ENCODE measurements around the gene MIS12. TPM values are rescaled to one million over a fixed set of nuclear protein-coding genes. Genes with fewer than 3 reads are reported as not detected.

MIS12 gene
- total and polyA plus RNA-seq, 3 experiments from 2014 or later: 21.7 to 48.1 (median 47.3) TPM

GRCh38 chr17:5464717-5465507 is 21.5 kb upstream of the MIS12 start:
- DNase-seq: no peak
- ChIA-PET CTCF (no interaction called here), POLR2A (no interaction called here)
- no peaks in the 10 kb centered on the region for H3K36me3 ChIP-seq (ENCODE audit: insufficient read depth, low read length)
- H3K4me3 ChIP-seq (ENCODE audit: low read length): no peak overlapping the region
- H3K27me3 ChIP-seq (ENCODE audit: insufficient read depth, low read length, poor library complexity, severe bottlenecking): no peaks in the 10 kb centered on the region
- peaks cover 13% of the 10 kb centered on the region for H3K4me1 ChIP-seq (ENCODE audit: insufficient read depth, low read length)
- Mint-ChIP-seq H3K4me3 (peak overlapping the region in 1 of 7 donors; percentile 19), H3K4me1 (peaks cover 35 to 42% (median 41%) of the 10 kb centered on the region in 3 donors), H3K27me3 (no peaks in the 10 kb centered on the region), H3K9me3 (no peaks in the 10 kb centered on the region), H3K27ac (peak overlapping the region in 2 of 8 donors; percentile 5 to 38), H3K36me3 (peaks cover 4 to 30% (median 13%) of the 10 kb centered on the region in 3 donors)
- H3K27ac ChIP-seq (ENCODE audit: low read depth, low read length): no peak overlapping the region
- H3K9me3 ChIP-seq (ENCODE audit: low read length): no peaks in the 10 kb centered on the region

- H3K4me1 ChIP-seq (ENCODE audit: insufficient read depth, low read length): peaks cover 13% of the 10 kb centered on the region
- H3K9me3 ChIP-seq (ENCODE audit: low read length): no peaks in the 10 kb centered on the region
- Mint-ChIP-seq H3K9me3 (no peaks in the 10 kb centered on the region), H3K36me3 (peaks cover 0 to 17% (median 9%) of the 10 kb centered on the region in 3 donors), H3K27me3 (no peaks in the 10 kb centered on the region), H3K4me1 (peaks cover 35 to 46% (median 44%) of the 10 kb centered on the region in 3 donors), H3K27ac (peak overlapping the region in 1 of 8 donors; percentile 47), H3K4me3 (peak overlapping the region in 2 of 7 donors; percentile 14 to 95)
- DNase-seq: no peak
- H3K27ac ChIP-seq (ENCODE audit: low read depth, low read length): no peak overlapping the region
- H3K36me3 ChIP-seq (ENCODE audit: insufficient read depth, low read length): no peaks in the 10 kb centered on the region
- no peak overlapping the region for H3K4me3 ChIP-seq (ENCODE audit: low read length)
- ChIA-PET POLR2A (no interaction called here), CTCF (no interaction called here)
- H3K27me3 ChIP-seq (ENCODE audit: insufficient read depth, low read length, poor library complexity, severe bottlenecking): no peaks in the 10 kb centered on the region
Observed at GRCh38 chr17:5466295-5466694, 20.1 kb upstream of the MIS12 start.

GRCh38 chr17:5467416-5467815 is 18.9 kb upstream of the MIS12 start:
- Histone ChIP-seq H3K9me3 (ENCODE audit: low read length) (no peaks in the 10 kb centered on the region), H3K27ac (ENCODE audit: low read depth, low read length) (no peak overlapping the region), H3K4me1 (ENCODE audit: insufficient read depth, low read length) (peaks cover 13% of the 10 kb centered on the region), H3K4me3 (ENCODE audit: low read length) (peak overlapping the region; percentile 69), H3K27me3 (ENCODE audit: insufficient read depth, low read length, poor library complexity, severe bottlenecking) (no peaks in the 10 kb centered on the region), H3K36me3 (ENCODE audit: insufficient read depth, low read length) (no peaks in the 10 kb centered on the region)
- Mint-ChIP-seq H3K36me3 (peaks cover 0 to 22% (median 10%) of the 10 kb centered on the region in 3 donors), H3K9me3 (no peaks in the 10 kb centered on the region), H3K4me1 (peaks cover 35 to 46% (median 44%) of the 10 kb centered on the region in 3 donors), H3K4me3 (peak overlapping the region; percentile 83 to 95 (median 87)), H3K27ac (peak overlapping the region; percentile 3 to 91 (median 66)), H3K27me3 (no peaks in the 10 kb centered on the region)
- no peak for DNase-seq
- ChIA-PET POLR2A (no interaction called here), CTCF (interaction anchor here (1.4 kb wide), 1 partner anchor 28 kb away, joined by 4 read pairs; the partner anchor contains the start of gene C1QBP)

- Mint-ChIP-seq H3K4me3 (peak overlapping the region; percentile 83 to 95 (median 87)), H3K36me3 (peaks cover 0 to 23% (median 9%) of the 10 kb centered on the region in 3 donors), H3K27ac (peak overlapping the region; percentile 3 to 91 (median 66)), H3K27me3 (no peaks in the 10 kb centered on the region), H3K9me3 (no peaks in the 10 kb centered on the region), H3K4me1 (peaks cover 35 to 46% (median 44%) of the 10 kb centered on the region in 3 donors)
- Histone ChIP-seq H3K27me3 (ENCODE audit: insufficient read depth, low read length, poor library complexity, severe bottlenecking) (no peaks in the 10 kb centered on the region), H3K27ac (ENCODE audit: low read depth, low read length) (peak overlapping the region; percentile 62), H3K4me3 (ENCODE audit: low read length) (peak overlapping the region; percentile 69), H3K4me1 (ENCODE audit: insufficient read depth, low read length) (peaks cover 13% of the 10 kb centered on the region), H3K36me3 (ENCODE audit: insufficient read depth, low read length) (no peaks in the 10 kb centered on the region), H3K9me3 (ENCODE audit: low read length) (no peaks in the 10 kb centered on the region)
- CTCF ChIA-PET: interaction anchor here (1.0 to 1.4 kb wide), 2 partner anchors 27 to 29 kb away, joined by 4 read pairs; partner anchors contain the start of gene C1QBP
- DNase-seq: peak in 2 of 5 donors; percentile 1 to 21
- POLR2A ChIA-PET: interaction anchor here (1.4 to 1.5 kb wide), 2 partner anchors 18 to 29 kb away, joined by 5 to 14 read pairs; partner anchors contain the start of genes C1QBP, DERL2 and MIS12
Observed at GRCh38 chr17:5468075-5468473, 18.3 kb upstream of the MIS12 start.

- Mint-ChIP-seq H3K27me3 (no peaks in the 10 kb centered on the region), H3K9me3 (no peaks in the 10 kb centered on the region), H3K27ac (no peak overlapping the region), H3K36me3 (peaks cover 11 to 57% (median 18%) of the 10 kb centered on the region in 3 donors), H3K4me1 (peaks cover 16 to 29% (median 26%) of the 10 kb centered on the region in 3 donors), H3K4me3 (no peak overlapping the region)
- Histone ChIP-seq H3K9me3 (ENCODE audit: low read length) (no peaks in the 10 kb centered on the region), H3K27me3 (ENCODE audit: insufficient read depth, low read length, poor library complexity, severe bottlenecking) (no peaks in the 10 kb centered on the region), H3K27ac (ENCODE audit: low read depth, low read length) (no peak overlapping the region), H3K4me3 (ENCODE audit: low read length) (no peak overlapping the region), H3K36me3 (ENCODE audit: insufficient read depth, low read length) (peaks cover 20% of the 10 kb centered on the region), H3K4me1 (ENCODE audit: insufficient read depth, low read length) (peaks cover 4% of the 10 kb centered on the region)
- no peak for DNase-seq
- ChIA-PET CTCF (no interaction called here), POLR2A (no interaction called here)
Observed at GRCh38 chr17:5472511-5472910, 13.9 kb upstream of the MIS12 start.

- Histone ChIP-seq H3K4me3 (ENCODE audit: low read length) (no peak overlapping the region), H3K36me3 (ENCODE audit: insufficient read depth, low read length) (peaks cover 34% of the 10 kb centered on the region), H3K27ac (ENCODE audit: low read depth, low read length) (no peak overlapping the region), H3K9me3 (ENCODE audit: low read length) (no peaks in the 10 kb centered on the region), H3K4me1 (ENCODE audit: insufficient read depth, low read length) (no peaks in the 10 kb centered on the region), H3K27me3 (ENCODE audit: insufficient read depth, low read length, poor library complexity, severe bottlenecking) (no peaks in the 10 kb centered on the region)
- CTCF ChIA-PET: no interaction called here
- Mint-ChIP-seq H3K36me3 (peaks cover 11 to 67% (median 21%) of the 10 kb centered on the region in 3 donors), H3K27ac (peak overlapping the region in 3 of 8 donors; percentile 9 to 58 (median 10)), H3K4me1 (peaks cover 10 to 28% (median 23%) of the 10 kb centered on the region in 3 donors), H3K9me3 (no peaks in the 10 kb centered on the region), H3K27me3 (no peaks in the 10 kb centered on the region), H3K4me3 (no peak overlapping the region)
- no peak for DNase-seq
- POLR2A ChIA-PET: no interaction called here
Observed at GRCh38 chr17:5473906-5474305, 12.5 kb upstream of the MIS12 start.

GRCh38 chr17:5478992-5479391 is 7.4 kb upstream of the MIS12 start:
- Mint-ChIP-seq H3K9me3 (no peaks in the 10 kb centered on the region), H3K27me3 (no peaks in the 10 kb centered on the region), H3K27ac (no peak overlapping the region), H3K4me3 (no peak overlapping the region), H3K4me1 (peaks cover 26 to 58% (median 40%) of the 10 kb centered on the region in 3 donors), H3K36me3 (peaks cover 15 to 92% (median 26%) of the 10 kb centered on the region in 3 donors)
- POLR2A ChIA-PET: no interaction called here
- Histone ChIP-seq H3K27me3 (ENCODE audit: insufficient read depth, low read length, poor library complexity, severe bottlenecking) (no peaks in the 10 kb centered on the region), H3K9me3 (ENCODE audit: low read length) (no peaks in the 10 kb centered on the region), H3K4me3 (ENCODE audit: low read length) (no peak overlapping the region), H3K27ac (ENCODE audit: low read depth, low read length) (no peak overlapping the region), H3K4me1 (ENCODE audit: insufficient read depth, low read length) (peaks cover 4% of the 10 kb centered on the region), H3K36me3 (ENCODE audit: insufficient read depth, low read length) (peaks cover 72% of the 10 kb centered on the region)
- DNase-seq: no peak
- CTCF ChIA-PET: no interaction called here

GRCh38 chr17:5480962-5481361 is 5.4 kb upstream of the MIS12 start:
- Mint-ChIP-seq H3K36me3 (peaks cover 14 to 95% (median 22%) of the 10 kb centered on the region in 3 donors), H3K27ac (peak overlapping the region in 3 of 8 donors; percentile 7 to 37 (median 24)), H3K9me3 (no peaks in the 10 kb centered on the region), H3K4me3 (no peak overlapping the region), H3K27me3 (no peaks in the 10 kb centered on the region), H3K4me1 (peaks cover 39 to 78% (median 59%) of the 10 kb centered on the region in 3 donors)
- CTCF ChIA-PET: interaction anchor here (1.2 to 1.5 kb wide), 2 partner anchors 42 to 60 kb away, joined by 3 read pairs; partner anchors contain the start of gene C1QBP
- Histone ChIP-seq H3K27ac (ENCODE audit: low read depth, low read length) (no peak overlapping the region), H3K27me3 (ENCODE audit: insufficient read depth, low read length, poor library complexity, severe bottlenecking) (no peaks in the 10 kb centered on the region), H3K9me3 (ENCODE audit: low read length) (no peaks in the 10 kb centered on the region), H3K4me1 (ENCODE audit: insufficient read depth, low read length) (peaks cover 17% of the 10 kb centered on the region), H3K36me3 (ENCODE audit: insufficient read depth, low read length) (peaks cover 70% of the 10 kb centered on the region), H3K4me3 (ENCODE audit: low read length) (no peak overlapping the region)
- POLR2A ChIA-PET: no interaction called here
- no peak for DNase-seq

Measured in CD8-positive, alpha-beta memory T cell (primary cell).